Measurements from ENCODE around the gene TIMM44.
A peak's percentile ranks its signal among the peaks of the same experiment; 100 is the strongest.
"Not testable (repeated sequence)": the region's sequence is repeated elsewhere in the genome, so short reads cannot be mapped to it uniquely, and the experiment has no call there.

Gene TIMM44

DNA sequence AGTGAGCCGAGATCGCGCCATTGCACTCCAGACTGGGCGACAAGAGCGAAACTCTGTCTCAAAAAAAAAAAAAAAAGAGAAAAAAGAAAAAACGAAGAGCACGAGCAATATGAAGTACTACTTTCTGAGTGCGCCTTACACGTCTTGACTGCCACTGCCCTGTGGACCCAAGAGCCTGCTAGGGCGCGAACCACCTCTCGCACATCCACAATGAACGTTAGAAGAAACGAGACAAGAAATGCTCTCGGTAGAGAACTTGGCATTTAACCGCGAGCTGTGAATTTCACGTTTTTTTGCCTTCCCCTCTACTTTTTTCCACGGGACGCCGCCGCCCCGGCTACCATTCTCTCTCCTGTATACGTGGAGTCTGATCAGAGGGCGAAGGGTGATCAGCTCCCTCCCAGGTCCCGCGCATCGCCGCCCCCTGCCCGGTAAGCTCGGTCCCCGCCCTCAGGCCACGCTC is 454 bp downstream of the TIMM44 start:
- DNase-seq = no peak

DNA sequence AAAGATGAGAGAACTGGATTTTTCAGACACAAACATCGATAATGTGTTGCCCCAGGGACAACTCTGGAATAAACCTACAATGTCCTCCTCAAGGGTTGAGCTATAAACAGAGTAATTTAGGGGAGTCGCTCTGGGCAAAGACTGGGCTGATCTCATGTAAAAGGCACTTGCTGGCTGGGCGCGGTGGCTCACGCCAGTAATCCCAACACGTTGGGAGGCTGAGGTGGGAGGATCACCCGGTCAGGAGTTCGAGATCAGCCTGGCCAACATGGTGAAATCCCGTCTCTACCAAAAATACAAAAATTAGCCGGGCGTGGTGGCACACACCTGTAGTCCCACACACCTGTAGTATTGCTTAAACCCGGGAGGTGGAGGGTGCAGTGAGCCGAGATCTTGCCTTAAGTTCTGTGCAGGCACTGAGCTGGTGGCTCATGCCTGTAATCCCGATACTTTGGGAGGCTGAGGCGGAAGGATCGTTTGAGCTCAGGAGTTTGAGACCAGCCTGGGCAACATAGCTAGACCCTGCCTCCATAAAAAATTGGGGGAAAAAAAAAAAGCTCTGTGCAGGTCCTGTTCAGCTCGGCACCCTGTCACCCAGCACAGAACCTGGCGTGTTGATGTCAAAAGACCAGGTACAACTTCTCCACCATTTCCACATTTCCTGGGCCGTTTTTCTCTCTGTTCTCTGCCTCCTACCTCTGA is 1.4 kb downstream of the TIMM44 start:
- DNase-seq = no peak

DNA sequence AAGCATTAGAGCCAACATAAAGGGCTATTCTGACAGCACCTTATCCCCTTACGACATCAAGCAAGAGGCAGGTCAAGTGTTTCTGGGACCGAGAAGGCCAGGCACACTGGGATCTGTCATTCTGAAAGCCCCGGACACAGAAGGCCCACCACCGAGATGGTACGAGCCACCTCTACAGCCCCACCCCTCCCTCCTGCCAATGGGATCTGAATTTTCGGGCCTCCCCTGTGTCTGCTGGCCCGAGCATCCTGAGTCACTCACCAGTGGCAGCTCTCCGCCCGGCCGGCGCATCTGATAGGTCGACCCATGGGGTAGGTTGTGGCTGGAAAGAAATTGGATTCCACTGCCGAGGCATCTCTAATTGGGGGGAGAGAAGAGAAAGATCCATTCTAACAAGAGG is 2.6 kb downstream of the TIMM44 start:
- no peak for DNase-seq

DNA sequence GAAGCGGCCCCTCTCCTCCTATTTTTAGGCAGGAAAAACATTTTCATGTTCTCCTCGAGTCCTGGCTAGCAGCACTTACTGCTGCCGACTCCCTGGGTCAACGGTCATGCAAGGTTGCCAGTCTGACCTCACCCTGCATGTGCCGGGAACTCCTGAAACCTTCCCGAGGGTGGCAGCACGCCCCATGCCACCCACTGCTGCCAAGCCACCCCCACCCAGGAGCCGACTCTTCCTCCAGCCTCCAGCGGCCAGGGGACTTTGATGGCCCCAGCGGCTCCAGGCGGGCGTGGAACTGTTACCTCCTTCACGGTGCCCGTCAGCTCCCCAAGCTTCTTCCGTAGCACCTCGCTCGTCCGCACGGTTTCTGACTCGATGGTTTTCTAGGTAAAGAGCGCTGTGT is 8.7 kb downstream of the TIMM44 start:
- no peak for DNase-seq

DNA sequence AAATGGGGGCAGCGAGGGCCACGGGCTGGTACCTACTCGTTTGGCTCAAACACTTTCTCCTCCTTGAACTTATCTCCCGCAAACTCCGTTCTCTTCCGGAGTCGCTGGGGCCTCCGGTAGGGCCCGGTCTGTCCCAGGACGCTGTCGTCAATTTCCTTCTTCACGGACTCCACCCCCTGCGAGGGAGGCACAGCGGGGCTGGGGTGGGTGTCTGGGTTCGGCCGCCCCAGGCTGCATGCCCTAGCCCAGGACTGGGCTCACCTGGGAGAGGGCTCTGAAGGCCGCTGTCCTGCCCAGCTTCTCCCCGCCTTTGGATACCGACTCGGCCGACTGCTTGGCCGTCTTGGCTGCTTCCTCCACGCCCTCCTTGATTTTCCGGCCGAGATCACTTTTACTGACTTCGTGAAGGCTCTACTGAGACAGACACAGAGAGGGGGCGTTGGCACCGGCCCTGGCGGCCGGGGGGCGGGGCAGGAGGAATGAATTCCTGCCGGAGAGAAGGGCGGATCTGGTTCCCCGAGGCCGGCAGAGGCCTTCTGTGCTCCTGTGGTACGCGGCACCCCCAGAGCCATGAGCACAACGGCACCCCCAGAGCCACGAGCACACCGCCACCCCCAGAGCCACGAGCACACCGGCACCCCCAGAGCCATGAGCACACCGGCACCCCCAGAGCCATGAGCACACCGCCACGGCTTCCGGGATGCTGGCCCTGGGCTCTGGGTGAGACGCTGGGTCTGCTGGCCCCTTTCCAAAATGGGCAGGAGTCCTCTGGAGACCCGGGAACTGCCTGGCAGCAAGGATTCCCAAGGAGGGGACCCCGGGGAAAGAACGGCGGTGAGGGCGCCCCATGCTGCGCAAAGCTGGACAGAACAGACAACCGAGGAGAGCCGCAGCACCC is 9.4 kb downstream of the TIMM44 start:
- DNase-seq = peak; percentile 19

DNA sequence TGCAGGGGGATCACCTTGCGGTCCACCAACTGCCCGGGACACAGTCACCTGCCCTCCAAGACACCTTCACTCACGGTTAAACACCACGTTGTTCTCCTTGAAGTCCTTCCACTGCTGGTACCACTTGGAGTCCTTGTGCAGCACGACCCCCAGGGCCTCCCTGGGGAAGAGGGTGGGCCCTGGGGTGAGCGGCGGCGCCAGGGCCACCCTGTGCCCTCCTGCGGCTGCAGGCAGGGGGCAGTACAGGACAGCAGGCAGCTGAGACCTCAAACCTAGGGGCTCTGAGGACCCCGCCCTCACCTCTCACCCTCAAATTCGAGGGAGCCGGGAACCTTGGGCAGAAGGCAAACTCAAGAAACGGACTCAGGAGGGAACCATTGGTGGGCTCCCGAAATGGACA is 10.1 kb downstream of the TIMM44 start:
- no peak for DNase-seq

DNA sequence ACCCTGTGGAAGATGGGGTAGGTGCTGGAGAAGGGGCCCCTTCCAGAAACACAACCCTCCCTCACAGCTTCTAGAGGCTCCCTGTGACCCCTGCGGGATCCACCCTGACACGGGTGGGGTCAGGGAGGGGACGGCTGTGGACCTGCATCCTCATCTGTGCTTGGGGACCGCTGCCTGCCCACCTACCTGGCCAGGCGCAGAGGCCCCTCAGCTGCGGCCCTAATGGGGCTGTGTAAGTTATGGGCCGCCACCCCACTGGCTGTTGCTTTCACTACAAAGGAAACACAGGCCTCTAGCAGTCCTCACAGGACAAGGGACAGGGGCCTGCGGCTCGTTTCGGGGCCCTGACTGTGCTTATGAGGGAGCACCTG is 10.6 kb downstream of the TIMM44 start:
- peak; percentile 7 for DNase-seq

DNA sequence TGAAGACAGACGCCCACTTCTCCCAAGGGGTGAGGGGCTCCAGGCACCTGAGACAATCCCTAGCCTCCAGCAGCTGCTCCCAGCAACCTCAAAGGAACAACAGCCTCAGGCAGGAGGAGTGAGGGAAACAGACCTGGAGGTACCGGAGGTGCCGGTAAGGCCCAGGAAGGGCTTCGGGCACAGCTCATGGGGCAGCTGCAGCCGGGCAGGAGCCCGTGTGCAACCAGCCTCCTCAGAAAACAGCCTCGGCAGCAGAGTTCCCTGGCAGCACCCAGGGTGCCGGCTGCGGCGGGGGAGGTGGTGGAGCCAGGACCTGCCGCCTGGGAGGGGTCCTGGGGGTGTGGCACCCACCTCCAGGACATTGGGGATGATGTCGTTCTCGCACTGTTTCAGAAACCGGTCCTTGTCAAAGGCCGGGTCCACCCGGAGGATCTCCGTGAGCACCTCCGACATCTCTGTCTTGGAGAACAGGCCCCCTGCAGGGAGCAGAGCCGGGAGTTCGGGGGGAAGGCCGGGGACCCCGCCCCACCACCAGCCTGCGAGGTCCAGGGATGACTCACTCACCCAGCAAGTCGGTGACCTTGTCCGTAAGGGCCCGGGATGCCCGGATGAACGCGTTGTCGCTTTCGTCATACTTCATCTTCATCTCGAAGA is 11.1 kb downstream of the TIMM44 start:
- peak; percentile 18 for DNase-seq

DNA sequence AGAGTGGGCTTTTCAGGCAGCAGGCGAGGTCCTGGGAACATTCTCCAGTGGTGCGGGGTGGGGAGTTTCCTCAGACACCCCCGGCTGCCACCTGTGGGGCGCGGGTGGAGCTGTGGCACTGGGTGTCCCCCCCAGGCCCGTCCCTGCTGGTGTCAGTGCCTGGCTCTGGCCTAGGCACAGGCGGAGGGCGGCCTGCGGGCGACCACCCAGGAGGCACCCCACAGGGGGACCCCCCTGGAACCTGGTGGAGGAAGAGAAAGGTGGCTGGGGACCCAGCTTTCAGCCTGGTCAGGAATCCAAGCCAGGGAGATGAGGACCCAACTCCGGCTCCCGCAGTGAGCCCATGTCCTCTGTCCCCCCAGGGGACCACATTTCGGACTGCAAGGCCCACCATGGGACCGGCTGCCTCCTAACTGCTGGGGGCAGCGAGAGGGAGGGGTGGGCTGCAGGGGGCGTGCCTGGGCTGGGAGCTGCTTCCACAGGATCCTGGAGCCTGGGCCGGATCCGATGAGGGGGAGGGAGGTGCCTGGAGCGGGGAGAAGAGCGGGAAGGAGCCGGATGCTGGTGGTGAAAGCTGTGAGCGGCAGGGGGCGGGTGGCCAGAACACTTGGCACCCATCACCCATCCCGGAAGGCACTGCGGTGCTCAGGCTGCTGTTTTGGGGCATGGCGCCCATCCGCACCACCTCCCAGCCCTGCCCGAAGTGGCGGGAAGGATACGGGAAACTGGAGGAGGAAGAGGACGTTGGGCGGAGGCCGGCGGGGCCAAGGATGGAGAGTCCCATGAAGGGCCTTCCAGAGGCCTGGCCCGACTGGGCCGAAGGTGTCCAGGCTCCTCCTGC is 12.0 kb downstream of the TIMM44 start:
- peak; percentile 21 for DNase-seq

DNA sequence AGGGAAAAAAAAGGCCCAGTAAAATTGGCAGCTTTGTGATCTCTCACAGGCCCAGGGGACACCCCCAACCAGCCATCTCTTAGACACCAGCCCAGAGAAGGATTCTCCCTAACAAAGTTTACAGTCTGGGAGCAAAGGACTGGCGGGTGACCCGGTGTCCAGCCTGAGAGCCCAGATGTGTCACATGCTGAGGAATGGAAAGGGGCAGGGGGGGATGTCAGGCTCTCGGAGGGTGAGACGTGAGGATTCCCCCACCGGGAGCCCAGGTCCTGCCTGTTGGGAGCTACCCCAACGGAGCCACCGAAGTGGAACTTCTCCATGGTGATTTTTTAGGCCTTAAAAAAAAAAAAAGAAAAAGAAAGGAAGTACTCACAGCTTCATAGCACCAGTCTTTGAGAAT is 12.7 kb downstream of the TIMM44 start:
- DNase-seq = peak; percentile 14

DNA sequence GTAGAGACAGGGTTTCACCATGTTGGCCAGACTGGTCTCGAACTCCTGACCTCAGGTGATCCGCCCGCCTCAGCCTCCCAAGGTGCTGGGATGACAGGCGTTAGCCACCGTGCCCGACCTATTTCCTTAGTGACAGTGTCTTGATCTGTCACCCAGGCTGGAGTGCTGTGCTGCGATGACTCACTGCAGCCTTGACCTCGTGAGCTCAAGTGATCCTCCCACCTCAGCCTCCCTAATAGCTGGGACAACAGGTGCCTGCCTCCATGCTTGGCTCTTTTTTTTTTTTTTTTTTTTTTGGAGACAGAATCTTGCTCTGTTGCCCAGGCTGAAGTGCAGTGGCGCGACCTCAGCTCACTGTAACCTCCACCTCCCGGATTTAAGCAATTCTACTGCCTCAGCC is 13.4 kb downstream of the TIMM44 start:
- not testable (repeated sequence) for DNase-seq

DNA sequence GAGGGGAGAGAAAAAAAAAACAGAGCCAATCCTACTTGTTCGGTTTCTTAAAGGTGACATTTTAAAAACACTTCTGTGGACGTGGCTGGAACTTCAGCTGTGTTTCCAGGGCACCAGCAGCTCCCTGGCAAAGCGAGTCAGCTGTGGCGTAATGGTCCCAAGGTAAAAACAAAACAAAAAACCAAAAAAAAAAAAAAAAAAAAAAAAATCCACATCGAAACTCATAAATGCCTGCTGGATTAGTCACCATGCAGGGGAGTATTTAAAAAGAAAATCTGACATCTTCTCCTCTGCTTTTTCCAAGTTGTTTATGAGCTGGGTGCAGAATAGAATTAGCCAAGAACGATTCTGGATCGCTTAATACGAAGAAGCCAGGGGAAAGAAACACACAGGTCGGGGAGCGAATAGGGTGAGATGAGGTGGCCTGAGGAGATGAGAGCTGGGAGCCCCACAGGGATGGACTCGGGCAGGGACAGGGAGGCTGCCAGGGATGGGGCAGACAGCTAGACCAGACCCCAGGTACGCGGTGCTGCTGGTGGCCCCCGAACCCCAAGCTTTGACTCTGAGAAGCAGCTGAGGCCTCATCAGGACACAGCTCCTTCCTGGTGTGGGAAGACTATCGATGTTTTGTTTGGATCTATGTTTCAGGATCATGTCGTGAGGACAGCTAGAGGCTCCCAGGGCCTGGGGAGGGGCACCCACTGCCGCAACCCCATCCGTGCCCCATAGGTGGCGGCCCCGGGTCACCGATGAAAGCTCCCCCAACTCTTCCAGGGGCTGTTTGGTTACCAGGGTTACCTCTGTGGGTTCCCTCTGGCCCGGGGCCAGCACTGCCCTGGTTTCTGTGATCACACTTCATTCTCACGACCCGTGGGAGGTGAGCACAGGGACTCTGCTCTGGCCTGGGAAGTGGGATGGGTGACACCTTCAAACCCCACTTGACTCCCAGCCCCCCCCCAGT is 14.4 kb downstream of the TIMM44 start:
- peak; percentile 51 for DNase-seq

DNA sequence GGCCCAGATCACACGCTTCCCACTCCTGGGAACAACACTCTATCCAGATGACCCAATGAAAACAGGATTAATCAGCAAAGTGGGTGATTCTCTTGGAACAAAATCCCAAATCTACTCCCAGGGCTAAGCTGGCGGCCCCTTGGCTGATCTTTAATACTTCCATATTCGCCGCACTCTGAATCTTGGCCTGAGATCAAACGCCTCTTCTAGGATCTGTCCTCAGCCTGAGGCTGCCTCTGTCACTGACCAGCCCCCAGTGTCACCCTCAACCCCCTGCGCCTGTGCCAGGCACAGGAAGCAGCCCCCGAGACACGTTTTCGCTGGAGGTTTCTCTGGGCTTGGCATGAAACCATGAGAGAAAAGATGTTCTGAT is 15.1 kb downstream of the TIMM44 start:
- DNase-seq = peak; percentile 9

DNA sequence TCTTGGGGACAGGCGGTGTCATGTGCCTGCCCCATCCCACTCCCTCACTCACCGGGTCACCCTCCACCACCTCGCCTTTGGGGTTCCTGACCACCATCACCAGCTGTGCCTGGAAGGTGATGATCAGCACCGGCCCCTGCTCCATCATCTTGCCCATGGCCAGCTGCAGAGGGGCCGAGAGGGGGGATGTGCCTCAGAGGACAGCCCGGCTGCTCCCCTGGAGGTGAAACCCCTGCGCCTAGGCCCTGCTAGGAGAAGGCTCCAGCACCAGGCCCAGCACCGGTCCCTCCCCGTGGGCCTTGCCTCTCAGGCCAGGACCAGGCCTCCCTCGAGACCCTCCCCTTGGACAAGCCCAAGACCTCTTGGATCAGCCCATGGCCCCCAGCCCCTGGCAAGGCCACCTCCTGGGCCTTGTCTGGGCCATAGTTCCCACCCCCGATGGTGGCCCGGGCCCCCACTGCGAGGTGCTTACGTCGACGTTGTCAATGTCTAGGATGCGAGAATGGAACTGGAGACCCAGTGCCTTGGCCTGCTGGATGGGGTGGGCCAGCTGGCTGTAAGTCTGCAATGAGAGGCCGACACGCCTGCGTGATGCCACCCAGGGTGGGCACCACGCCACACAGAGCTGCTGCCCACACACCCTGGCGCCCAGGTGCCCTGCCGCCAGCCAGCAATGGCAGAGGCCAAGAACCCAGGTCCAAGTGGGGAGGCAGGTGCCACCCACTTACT is 15.7 kb downstream of the TIMM44 start:
- DNase-seq = no peak

DNA sequence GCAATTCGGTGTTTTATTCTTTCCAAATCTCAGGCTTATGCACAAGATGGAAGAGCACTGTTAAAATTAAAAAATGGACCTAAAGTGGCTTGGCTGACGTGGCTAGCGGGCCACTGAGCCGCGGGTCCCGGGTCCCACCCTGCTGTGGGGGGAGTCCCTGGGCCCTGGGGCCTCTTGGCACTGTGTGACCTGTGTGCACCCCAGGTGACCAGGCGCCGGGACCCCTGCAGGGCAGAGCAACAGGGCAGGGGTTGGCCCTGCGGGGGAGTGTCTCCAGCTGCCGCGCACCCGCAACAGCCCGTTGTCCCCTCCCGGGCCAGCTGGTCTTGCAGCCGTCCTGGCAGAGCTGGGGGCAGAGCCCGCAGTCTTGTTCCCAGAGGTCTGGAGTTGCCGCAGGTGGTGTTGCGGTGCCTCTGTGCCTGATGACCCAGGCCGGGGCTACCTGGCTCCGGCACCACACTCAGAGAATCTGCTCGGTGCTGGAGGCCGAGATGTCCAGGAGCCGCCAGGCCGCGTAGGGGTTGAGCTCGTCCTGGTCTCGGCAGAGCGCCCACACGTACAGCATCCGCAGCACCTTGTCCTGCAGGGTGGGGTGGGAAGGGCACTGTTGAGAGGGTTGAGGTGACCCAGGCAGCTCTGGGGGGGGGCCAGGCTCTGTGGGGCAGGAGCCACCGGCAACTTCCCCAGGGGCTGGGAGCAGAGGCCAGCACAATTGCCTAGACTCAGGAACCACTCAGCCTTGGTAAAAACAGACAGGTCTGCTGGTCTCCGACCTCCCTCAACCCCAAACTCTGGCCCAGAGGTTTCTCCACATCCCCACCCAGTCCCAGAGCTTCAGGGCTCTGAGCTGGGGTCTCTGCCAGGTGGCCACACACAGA is 16.5 kb downstream of the TIMM44 start:
- DNase-seq = no peak

DNA sequence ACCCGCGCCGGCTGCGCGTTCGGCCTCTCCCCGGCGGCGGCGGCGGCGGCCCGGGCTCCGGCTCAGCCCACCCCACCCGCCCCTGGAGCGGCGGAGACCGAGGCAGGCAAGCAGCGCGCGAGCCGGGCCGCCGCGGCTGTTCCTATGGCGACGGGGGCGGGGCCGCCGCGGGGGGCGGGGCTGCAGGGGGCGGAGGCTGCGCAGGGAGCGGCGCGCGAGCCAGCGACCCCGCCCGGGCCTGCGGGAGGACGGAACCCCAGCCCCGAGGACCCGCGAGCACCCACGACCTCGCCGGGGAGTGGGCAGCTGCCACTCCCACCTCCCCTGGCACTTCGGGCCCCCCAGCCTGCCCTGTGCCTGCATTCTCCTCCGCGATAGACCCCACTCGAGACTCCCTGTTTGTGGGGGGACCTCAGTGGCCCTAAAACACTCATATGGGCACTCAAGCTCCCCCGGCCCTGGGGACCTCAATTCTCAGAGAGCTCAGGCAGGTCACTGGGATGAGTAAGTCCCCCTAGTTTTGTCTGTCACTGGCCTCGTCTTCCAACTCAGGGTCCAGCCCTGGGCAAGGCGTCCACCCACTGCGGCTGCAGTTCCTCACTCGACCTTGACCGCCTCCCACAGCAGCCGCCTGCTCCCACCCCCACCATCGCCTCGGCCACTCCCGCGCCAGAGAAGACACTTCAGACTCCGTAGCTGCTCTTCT is 17.3 kb downstream of the TIMM44 start, which contains the start of gene CTXN1:
Gene CTXN1, minus strand, starts transcription at position 115 of the 706 bp plus-strand sequence. CDS start 597 bp downstream, outside the sequence.
- DNase-seq = peak; percentile 83

DNA sequence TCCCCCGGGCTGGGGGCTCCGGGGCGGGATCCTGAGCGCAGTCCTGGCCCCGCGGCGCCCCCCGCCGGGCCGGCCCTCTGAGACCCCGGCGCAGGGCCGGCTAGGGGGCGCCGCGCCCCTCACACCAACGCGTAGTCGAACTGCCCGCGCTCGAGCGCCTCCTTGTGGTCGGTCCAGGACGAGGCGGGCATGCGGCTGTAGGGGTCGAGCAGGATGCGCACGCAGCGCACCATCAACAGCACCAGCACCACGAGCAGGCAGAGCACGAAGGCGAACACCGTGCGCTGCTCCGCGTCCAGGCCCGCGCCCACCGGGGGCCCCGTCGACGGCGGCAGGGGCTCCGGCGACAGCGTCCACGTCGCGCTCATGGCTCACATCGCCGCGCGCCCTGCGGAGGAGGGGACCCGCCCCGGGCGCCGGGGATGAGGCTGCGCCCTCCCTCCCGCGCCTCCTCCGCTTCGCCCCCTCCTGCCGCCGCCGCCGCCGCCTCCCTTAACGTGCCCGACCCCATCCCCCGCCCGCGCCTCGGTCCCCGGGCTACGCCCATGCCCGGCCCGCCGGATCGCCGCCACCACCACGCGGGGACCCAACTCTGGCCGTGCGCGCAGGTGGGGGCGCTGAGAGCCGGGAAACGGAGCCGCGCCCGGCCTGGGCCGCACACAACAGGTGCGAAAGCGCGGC is 18.2 kb downstream of the TIMM44 start:
- peak; percentile 84 for DNase-seq

DNA sequence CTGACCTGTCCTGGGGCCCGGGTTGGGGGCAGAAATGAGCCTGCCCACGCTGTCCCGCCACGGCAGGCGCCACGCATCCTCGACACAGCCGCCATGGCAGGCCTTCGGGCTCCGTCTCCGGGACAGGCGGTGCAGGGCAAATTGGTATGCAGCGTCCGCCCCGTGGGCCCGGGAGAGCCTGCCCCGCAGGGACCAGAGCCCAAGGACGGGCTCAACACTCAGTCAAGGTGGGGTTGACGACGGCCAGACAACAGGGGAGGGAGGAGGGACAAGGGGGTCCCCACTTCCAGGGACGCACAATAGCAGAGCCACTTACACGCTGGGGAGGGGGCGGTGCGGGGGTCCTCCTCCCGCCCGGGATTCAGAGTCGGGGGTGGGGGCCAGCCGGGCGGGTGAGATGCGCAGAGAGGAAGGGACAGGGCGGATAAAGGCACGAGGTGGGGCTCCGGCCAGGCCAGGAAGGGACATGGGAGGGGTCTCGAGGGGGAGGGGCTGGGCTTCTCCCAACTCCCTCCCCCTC is 18.8 kb downstream of the TIMM44 start:
- DNase-seq = no peak
